Measurements from ENCODE around the gene HES2. TPM values are rescaled to one million over a fixed set of nuclear protein-coding genes. Genes with fewer than 3 reads are reported as not detected.

Gene HES2
- total and polyA plus RNA-seq, 2 of the 4 experiments (the other 2 are of a cell fraction): not detected

DNA sequence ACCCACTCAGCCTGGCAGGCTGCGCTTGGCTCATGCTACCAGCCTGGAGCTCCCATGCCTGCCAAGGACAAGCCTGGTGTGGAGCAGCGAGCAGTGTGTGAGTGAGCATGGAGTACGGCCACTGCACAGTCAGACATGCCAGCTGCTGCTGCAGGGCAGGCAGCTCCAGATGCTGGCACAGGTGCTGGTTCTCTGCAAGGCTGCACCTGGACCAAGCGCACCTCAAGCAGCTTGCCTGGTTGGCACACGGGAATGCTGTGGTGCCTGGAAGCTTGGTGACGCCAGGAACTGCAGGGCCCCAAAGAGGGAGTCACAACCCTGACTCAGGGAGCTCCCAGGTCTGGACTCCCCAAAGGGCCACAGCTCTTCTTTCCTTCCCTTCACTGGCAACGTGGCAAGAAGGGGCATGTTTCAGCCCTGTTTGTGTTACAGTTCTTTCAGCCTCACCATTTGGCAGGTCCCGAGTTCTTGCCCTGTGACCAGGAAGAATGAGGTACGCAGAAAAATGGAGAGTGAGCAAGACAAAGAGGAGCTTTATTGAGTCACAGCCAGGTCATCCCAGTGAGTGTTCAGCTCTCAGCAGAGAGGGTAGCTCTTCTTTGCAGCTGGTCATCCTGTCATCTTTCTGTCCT is 52.2 kb downstream of the HES2 start:
- Histone ChIP-seq H4K91ac (ENCODE audit: insufficient read depth, low read depth, low read length) (no peak overlapping the region), H2BK5ac (ENCODE audit: low read depth, low read length, poor library complexity, severe bottlenecking) (no peak overlapping the region), H4K5ac (ENCODE audit: low read depth, low read length) (no peak overlapping the region), H2AK5ac (ENCODE audit: low read depth, low read length) (no peak overlapping the region), H3K18ac (ENCODE audit: low read depth, low read length) (no peak overlapping the region), H2BK15ac (ENCODE audit: low read depth, low read length) (no peak overlapping the region), H3K56ac (ENCODE audit: extremely low read depth, insufficient read depth, low read length) (no peak overlapping the region), H3K4ac (ENCODE audit: low read depth, low read length) (no peak overlapping the region), H2AK9ac (replicated peaks; ENCODE audit: low read depth, low read length, poor library complexity) (no peak overlapping the region), H3K36me3 (ENCODE audit: control insufficient read depth, insufficient read depth, low read length) (no peaks in the 10 kb centered on the region), H3K9me3 (ENCODE audit: control insufficient read depth, insufficient read depth, low read length) (no peaks in the 10 kb centered on the region; the same call in 1 of the 2 replicates), H3K79me1 (ENCODE audit: low read depth in 1 of 2, low read length in 2 of 2) (peaks cover 18 to 27% of the 10 kb centered on the region in 2 experiments), H4K8ac (ENCODE audit: low read depth in 2 of 2, low read length in 2 of 2) (no peak overlapping the region), H3K4me3 (ENCODE audit: insufficient read depth, low read depth, low read length) (no peak overlapping the region), H2BK120ac (ENCODE audit: low read depth, low read length) (no peak overlapping the region), H3K27me3 (ENCODE audit: control insufficient read depth, insufficient read depth, low read length) (no peaks in the 10 kb centered on the region), H3K4me1 (ENCODE audit: control insufficient read depth, insufficient read depth, low read length) (no peaks in the 10 kb centered on the region; the same call in 1 of the 2 replicates), H3K9me1 (ENCODE audit: insufficient read depth, low read length) (no peaks in the 10 kb centered on the region), H3K27ac (ENCODE audit: insufficient read depth, low read length) (no peak overlapping the region), H2BK20ac (ENCODE audit: low read depth, low read length) (no peak overlapping the region), H2AFZ (replicated peaks; ENCODE audit: low read length, poor library complexity) (no peak overlapping the region), H3K14ac (replicated peaks; ENCODE audit: low read depth, low read length) (no peak overlapping the region), H4K20me1 (ENCODE audit: insufficient read depth, low read length) (no peaks in the 10 kb centered on the region), H3K9ac (ENCODE audit: low read depth, low read length) (no peak overlapping the region), H3K4me2 (ENCODE audit: low read depth, low read length) (no peak overlapping the region), H3K23ac (ENCODE audit: low read depth, low read length) (no peak overlapping the region)
- in situ Hi-C loops (cut with MboI; ENCODE audit: low sequenced_read_pairs) (no loop called here), intact Hi-C loops (cut with micrococcal nuclease) (no loop called here), dilution Hi-C loops (cut with HindIII; ENCODE audit: low sequenced_read_pairs, unreplicated experiment) (no loop called here)
- DNase-seq (peak; percentile 51), ATAC-seq (ENCODE audit: low read depth) (no peak)
- no TSS peak for BruUV-seq (replicated peaks)
- ChIA-PET CTCF (interaction anchor here (0.9 kb wide), 1 partner anchor 10 kb away, joined by 3 read pairs; no protein-coding TSS in a partner anchor), POLR2A (ENCODE audit: unreplicated experiment) (no interaction called here)
- WGBS, 2 experiments (ENCODE audit: extremely low coverage in 2 of 2, insufficient read length in 1 of 2): 91% methylated on average over 7 of the region's 9 CpGs; no CpG with 5 or more reads in 1 of the 2 experiments
- TF ChIP-seq, protein P1, sequence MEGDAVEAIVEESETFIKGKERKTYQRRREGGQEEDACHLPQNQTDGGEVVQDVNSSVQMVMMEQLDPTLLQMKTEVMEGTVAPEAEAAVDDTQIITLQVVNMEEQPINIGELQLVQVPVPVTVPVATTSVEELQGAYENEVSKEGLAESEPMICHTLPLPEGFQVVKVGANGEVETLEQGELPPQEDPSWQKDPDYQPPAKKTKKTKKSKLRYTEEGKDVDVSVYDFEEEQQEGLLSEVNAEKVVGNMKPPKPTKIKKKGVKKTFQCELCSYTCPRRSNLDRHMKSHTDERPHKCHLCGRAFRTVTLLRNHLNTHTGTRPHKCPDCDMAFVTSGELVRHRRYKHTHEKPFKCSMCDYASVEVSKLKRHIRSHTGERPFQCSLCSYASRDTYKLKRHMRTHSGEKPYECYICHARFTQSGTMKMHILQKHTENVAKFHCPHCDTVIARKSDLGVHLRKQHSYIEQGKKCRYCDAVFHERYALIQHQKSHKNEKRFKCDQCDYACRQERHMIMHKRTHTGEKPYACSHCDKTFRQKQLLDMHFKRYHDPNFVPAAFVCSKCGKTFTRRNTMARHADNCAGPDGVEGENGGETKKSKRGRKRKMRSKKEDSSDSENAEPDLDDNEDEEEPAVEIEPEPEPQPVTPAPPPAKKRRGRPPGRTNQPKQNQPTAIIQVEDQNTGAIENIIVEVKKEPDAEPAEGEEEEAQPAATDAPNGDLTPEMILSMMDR (conservative IDR thresholded peaks at IDR 0.05; ENCODE audit: low read depth, low read length): no peak
- TF ChIP-seq CHD1 (IDR thresholded peaks at IDR 0.05; ENCODE audit: low read depth, low read length) (no peak), MXI1 (IDR thresholded peaks at IDR 0.05; ENCODE audit: borderline replicate concordance, low read depth, low read length) (no peak), CEBPB (IDR thresholded peaks at IDR 0.05; ENCODE audit: low read depth, low read length) (no peak), NFE2L2 (IDR thresholded peaks at IDR 0.05; ENCODE audit: low read depth, low read length) (no peak), MAZ (IDR thresholded peaks at IDR 0.05; ENCODE audit: borderline replicate concordance, low read depth, low read length) (no peak), SMC3 (IDR thresholded peaks at IDR 0.05; ENCODE audit: low read depth, low read length) (no peak), MAFK (IDR thresholded peaks at IDR 0.05; ENCODE audit: low read depth, low read length) (no peak), RCOR1 (IDR thresholded peaks at IDR 0.05; ENCODE audit: insufficient replicate concordance, low read length) (no peak), POLR2A (IDR thresholded peaks at IDR 0.05; ENCODE audit: low read depth, low read length) (no peak), RAD21 (IDR thresholded peaks at IDR 0.05; ENCODE audit: low read length) (no peak), BHLHE40 (IDR thresholded peaks at IDR 0.05; ENCODE audit: low read depth, low read length) (no peak), FOS (IDR thresholded peaks at IDR 0.05; ENCODE audit: low read depth, low read length) (no peak), RFX5 (IDR thresholded peaks at IDR 0.05; ENCODE audit: low read depth, low read length) (no peak)
- TF ChIP-seq, protein P2, sequence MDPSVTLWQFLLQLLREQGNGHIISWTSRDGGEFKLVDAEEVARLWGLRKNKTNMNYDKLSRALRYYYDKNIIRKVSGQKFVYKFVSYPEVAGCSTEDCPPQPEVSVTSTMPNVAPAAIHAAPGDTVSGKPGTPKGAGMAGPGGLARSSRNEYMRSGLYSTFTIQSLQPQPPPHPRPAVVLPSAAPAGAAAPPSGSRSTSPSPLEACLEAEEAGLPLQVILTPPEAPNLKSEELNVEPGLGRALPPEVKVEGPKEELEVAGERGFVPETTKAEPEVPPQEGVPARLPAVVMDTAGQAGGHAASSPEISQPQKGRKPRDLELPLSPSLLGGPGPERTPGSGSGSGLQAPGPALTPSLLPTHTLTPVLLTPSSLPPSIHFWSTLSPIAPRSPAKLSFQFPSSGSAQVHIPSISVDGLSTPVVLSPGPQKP (IDR thresholded peaks at IDR 0.05; ENCODE audit: borderline replicate concordance, low read depth, low read length): no peak
- TF ChIP-seq, protein P3, sequence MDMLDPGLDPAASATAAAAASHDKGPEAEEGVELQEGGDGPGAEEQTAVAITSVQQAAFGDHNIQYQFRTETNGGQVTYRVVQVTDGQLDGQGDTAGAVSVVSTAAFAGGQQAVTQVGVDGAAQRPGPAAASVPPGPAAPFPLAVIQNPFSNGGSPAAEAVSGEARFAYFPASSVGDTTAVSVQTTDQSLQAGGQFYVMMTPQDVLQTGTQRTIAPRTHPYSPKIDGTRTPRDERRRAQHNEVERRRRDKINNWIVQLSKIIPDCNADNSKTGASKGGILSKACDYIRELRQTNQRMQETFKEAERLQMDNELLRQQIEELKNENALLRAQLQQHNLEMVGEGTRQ (IDR thresholded peaks at IDR 0.05; ENCODE audit: low read depth, low read length): no peak
